GM12875 (cell line): ENCODE measurements around the gene RLF.
"Not testable (repeated sequence)": the region's sequence is repeated elsewhere in the genome, so short reads cannot be mapped to it uniquely, and the experiment has no call there.

Source experiments
- H3K4me3 ChIP-seq: one replicate; pipeline ENCODE4 v1.5.1; 2011; ENCODE audit warnings: low read depth, low read length, control low read depth
- TF ChIP-seq, protein P1 (sequence below): IDR thresholded peaks from 2 replicates; pipeline ENCODE4 v1.5.1; 2011; ENCODE audit warnings: low read depth, mild to moderate bottlenecking, control low read depth, inconsistent platforms, low read length, moderate library complexity, borderline replicate concordance; ENCODE audit not compliant: insufficient read depth

RLF gene

DNA sequence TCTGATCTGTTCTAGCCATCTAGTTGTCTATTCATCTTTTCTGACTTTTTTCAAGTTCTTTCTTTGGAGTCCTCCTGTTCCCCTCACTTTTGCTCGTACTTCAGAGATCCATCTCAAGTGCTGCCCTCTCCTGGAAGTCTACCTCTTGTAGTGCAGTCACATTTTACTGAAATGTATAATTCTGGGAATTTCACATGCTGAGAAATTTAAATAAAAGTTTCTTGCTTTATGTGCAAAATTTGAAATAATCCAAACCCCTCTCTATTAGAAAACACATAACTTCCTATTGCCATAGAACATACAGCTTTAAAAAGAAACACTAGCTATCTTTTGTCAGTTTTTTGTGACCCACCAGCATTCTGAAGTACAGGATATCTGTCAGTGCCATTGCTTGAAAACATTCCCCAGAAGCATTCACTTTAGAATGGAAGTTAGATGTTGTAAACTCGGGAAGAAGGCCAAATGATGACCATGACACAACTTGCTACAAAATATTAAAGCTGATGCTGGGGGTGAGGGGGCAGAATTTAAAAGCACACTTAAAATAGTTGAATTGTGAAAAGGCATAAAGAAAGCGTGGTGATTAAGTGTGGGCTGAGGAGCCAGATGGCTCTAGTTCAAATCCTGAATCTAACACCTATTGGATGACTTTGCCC, 22.0 kb downstream of the RLF start:
- TF ChIP-seq, protein P1, sequence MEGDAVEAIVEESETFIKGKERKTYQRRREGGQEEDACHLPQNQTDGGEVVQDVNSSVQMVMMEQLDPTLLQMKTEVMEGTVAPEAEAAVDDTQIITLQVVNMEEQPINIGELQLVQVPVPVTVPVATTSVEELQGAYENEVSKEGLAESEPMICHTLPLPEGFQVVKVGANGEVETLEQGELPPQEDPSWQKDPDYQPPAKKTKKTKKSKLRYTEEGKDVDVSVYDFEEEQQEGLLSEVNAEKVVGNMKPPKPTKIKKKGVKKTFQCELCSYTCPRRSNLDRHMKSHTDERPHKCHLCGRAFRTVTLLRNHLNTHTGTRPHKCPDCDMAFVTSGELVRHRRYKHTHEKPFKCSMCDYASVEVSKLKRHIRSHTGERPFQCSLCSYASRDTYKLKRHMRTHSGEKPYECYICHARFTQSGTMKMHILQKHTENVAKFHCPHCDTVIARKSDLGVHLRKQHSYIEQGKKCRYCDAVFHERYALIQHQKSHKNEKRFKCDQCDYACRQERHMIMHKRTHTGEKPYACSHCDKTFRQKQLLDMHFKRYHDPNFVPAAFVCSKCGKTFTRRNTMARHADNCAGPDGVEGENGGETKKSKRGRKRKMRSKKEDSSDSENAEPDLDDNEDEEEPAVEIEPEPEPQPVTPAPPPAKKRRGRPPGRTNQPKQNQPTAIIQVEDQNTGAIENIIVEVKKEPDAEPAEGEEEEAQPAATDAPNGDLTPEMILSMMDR = peak; percentile 32; the same call in 1 of the 2 replicates
- H3K4me3 ChIP-seq = no peak overlapping the region

DNA sequence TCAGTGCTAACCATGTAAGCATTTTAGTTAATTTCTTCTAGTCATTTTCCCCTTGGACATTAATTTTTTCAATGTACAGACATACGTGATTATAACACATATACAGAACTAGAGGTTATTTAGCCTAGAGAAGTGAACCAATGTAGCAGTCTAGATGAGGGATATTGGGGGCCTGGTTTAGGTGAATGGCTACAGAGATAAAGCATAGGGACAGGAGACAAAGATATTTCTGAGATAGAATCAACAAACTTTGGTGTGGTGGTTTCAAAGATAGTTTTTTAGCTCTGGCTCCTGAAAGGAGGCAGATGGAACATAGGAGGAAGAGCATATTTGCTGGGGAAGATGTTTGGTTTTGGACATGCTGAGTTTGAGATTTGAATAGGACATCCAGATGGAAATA, 23.0 kb downstream of the RLF start:
- TF ChIP-seq, protein P1 = no peak
- H3K4me3 ChIP-seq = no peak overlapping the region

DNA sequence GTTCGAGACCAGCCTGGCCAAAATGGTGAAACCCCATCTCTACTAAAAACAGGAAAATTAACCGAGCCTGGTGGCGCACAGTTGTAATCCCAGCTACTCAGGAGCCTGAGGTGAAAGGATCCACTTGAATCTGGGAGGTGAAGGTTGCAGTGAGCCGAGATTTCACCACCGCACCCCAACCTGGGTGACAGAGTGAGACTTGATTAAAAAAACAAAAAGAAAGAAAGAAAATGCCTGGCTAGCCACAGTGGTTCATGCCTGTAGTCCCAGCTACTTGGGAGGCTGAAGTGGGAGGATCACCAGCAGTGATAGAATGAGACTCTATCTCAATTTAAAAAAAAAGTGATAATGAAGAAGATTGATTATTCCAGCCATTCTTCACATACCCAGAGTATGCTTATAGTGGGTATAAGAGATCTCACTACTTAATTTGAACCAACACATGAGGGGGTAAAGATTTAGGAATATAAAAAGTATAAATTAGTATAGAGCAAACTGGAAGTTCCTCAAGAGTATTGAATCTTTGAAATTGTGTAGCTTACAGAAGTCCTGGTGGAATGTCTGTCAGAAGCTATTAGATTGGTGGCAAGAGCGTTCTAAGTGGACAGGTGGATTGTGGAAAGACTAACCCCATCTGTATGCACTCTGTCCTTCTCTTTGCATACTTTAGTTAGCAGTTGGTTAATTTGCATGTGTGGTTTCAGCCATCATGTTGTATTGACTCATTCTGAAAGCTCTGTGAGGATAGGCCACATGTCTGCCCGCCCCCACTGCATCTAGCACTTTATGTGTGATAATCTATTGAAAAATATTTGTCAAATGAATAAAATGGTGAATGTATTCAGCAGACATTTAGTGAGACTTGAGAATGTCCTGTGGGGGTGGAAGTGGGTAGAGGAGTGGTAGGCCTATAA, 25.0 kb downstream of the RLF start:
- H3K4me3 ChIP-seq = no peak overlapping the region
- TF ChIP-seq, protein P1 = no peak

DNA sequence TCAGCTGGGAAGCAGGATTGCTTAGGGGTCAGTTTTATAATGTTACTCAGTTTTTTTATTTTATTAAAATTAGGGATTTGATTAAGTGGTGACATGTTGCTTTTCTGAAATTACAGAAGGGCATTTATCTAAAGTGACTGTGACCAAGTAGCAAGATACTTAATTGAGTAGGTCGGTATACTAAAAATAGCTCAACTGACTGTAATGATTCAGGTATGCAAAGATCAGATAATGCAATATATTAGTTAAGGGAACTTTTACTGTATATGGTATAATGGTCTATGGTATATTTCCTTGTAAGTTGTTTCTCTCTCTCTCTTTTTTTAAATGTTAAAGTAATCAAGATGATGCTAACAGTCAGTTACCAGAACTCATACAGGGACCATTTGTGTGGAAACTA, 26.2 kb downstream of the RLF start:
- TF ChIP-seq, protein P1 = no peak
- no peak overlapping the region for H3K4me3 ChIP-seq

DNA sequence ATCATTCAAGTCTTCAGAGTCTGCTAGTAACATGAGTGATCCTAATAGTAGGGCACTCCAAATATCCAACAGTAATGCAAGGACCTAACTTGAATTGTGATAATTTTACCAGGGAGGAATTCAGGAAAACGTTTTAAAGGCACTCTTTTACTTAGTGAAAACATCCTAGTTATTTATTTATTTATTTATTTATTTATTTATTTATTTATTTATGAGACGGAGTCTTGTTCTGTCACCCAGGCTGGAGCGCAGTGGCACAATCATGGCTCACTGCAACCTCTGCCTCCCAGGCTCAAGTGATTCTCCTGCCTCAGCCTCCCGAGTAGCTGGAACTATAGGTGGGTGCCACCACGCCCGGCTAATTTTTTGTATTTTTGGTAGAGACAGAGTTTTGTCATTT, 33.5 kb downstream of the RLF start:
- H3K4me3 ChIP-seq = not testable (repeated sequence)

DNA sequence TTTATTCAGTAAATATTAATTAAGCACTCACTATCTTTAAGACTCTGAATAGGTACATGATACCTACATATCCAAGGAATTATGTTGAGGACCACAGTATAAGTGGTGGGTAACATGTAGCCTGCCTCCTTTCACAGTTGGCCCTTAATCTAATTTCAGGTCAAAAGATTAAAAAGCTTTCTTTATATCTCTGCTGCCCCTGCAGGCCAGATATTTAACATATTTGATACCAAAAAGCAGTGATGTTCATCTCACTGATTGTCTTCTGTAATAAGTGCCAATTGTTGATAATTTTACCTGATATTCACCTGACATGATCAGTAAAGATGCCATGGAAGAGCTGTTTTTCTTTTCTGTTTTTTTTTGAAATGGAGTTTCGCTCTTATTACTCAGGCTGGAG, 36.5 kb downstream of the RLF start:
- TF ChIP-seq, protein P1 = no peak
- H3K4me3 ChIP-seq = no peak overlapping the region

DNA sequence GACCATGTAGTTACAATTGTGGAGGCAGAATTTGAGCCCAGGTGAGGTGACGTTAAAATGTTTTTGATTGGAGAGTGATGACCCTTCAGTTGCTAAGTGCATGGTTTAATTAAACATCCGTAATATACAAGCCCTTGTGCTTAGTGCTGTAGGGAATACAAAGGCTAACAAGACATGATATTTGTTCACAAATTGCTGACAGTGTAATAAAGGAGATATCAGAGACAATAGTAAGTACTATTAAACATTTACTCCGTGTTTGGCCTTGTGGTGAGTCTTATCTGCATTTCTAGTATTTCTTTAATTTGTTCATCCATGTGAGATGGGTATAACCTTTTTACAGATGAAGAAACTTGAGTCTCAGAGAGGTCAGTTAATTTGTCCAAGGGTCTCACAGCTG, 37.9 kb downstream of the RLF start:
- H3K4me3 ChIP-seq = no peak overlapping the region
- TF ChIP-seq, protein P1 = no peak
